LNCAP (cell line): ENCODE measurements around the gene RASA3.

Experiments used
- CTCF ChIP-seq: fragments of 450-650 bp; IDR thresholded peaks from 2 replicates; pipeline ENCODE4 v1.5.1; 2017; ENCODE audit warnings: mild to moderate bottlenecking

RASA3 gene

GRCh38 chr13:114130837-114131582 lies 1.4 kb downstream of the RASA3 start:
- TF ChIP-seq CTCF, result no peak

GRCh38 chr13:114130131-114130836 lies 2.1 kb downstream of the RASA3 start:
- TF ChIP-seq CTCF, result no peak

- no peak for TF ChIP-seq CTCF
Measured at GRCh38 chr13:114129649-114130062, 2.8 kb downstream of the RASA3 start.

- TF ChIP-seq CTCF, result no peak
Measured at GRCh38 chr13:114128624-114129522, 3.5 kb downstream of the RASA3 start.

GRCh38 chr13:114128348-114128623 lies 4.1 kb downstream of the RASA3 start:
- no peak for TF ChIP-seq CTCF

GRCh38 chr13:114127473-114128347 lies 4.7 kb downstream of the RASA3 start:
- TF ChIP-seq CTCF, result no peak
